ENCODE data around the gene NCOA1. TPM values are rescaled to one million over a fixed set of nuclear protein-coding genes. Genes with fewer than 3 reads are reported as not detected.

NCOA1 gene
- polyA plus RNA-seq, 1 of the 3 experiments (the other 2 are of a cell fraction), result 10.7 TPM

- WGBS (ENCODE audit: low lambda C conversion rate), result 100% methylated on average over 1 of the region's 1 CpG
- Histone ChIP-seq H3K4me3 (ENCODE audit: low read depth in 2 of 2, low read length in 1 of 2) (no peak overlapping the region), H3F3A (replicated peaks; ENCODE audit: insufficient read depth) (peaks cover 11% of the 10 kb centered on the region), H3K79me2 (ENCODE audit: insufficient read depth) (no peaks in the 10 kb centered on the region), H3K9me3 (no peaks in the 10 kb centered on the region), H3K4me1 (ENCODE audit: control insufficient read depth in 1 of 2, insufficient read depth in 2 of 2, low read depth in 1 of 2, low read length in 1 of 2) (peaks cover 0 to 23% of the 10 kb centered on the region in 2 experiments; a peak in 1 of 4 replicates), H3K9me2 (no peaks in the 10 kb centered on the region), H3K27ac (ENCODE audit: low read depth in 2 of 2, low read length in 1 of 2) (no peak overlapping the region), H3K4me2 (no peak overlapping the region), H3K9ac (no peak overlapping the region), H3K36me3 (replicated peaks in 1 of 2; ENCODE audit: control insufficient read depth in 1 of 2, insufficient read depth in 2 of 2, low read length in 1 of 2) (peaks cover 34 to 40% of the 10 kb centered on the region in 2 experiments), H2AFZ (ENCODE audit: low read depth) (no peak overlapping the region), H3K27me3 (ENCODE audit: insufficient read depth) (no peaks in the 10 kb centered on the region), H4K20me1 (ENCODE audit: insufficient read depth) (no peaks in the 10 kb centered on the region)
- peak; percentile 12; the same call in 1 of the 2 replicates for TF ChIP-seq FOSL2 (IDR thresholded peaks at IDR 0.05; ENCODE audit: borderline replicate concordance, low read depth)
- no peak for TF ChIP-seq CHD2 (IDR thresholded peaks at IDR 0.05; ENCODE audit: low read length, partially characterized antibody)
- CTCF ChIA-PET, result no interaction called here
- POLR2A ChIA-PET, result no interaction called here
- DNase-seq, result no peak
Measured at GRCh38 chr2:24731923-24732322, 240.9 kb downstream of the NCOA1 start.

- 93% methylated on average over 2 of the region's 2 CpGs for WGBS (ENCODE audit: low lambda C conversion rate)
- POLR2A ChIA-PET, result interaction anchor here (0.6 kb wide), 1 partner anchor 25 kb away, joined by 4 read pairs; no protein-coding TSS in a partner anchor
Measured at GRCh38 chr2:24734741-24735140, 243.7 kb downstream of the NCOA1 start.

DNA sequence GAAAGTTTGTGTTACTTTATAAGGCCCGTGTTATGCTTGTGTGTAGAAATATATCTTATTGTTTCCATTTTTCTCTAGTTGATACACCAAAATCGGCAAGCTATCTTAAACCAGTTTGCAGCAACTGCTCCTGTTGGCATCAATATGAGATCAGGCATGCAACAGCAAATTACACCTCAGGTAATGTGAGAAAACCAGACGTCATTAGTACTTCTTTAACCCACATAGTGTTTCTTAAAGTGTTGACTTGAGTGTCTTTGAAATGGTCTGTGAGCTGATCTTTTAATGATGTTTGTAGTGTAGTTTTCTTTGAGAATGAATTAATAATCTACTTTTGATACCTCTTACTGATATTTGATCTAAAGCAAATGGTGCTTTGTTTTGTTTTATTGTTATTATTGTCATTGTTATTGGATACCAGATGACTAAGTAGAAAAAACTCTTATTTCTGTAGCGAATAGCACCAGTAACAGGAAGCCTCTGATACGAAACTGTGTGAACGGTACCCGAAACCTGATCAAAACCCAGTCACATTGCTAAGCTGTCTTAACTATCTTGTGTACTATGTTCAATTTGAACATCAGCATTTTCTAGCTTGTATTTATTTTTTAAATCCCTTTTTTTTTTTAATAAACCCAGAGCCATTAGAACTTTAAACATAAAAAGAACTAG, 248.4 kb downstream of the NCOA1 start:
- Histone ChIP-seq H2AFZ (ENCODE audit: low read depth) (no peak overlapping the region), H3K4me3 (ENCODE audit: low read depth in 2 of 2, low read length in 1 of 2) (no peak overlapping the region), H3K36me3 (replicated peaks in 1 of 2; ENCODE audit: control insufficient read depth in 1 of 2, insufficient read depth in 2 of 2, low read length in 1 of 2) (peaks cover 21 to 23% of the 10 kb centered on the region in 2 experiments), H3K4me1 (ENCODE audit: control insufficient read depth in 1 of 2, insufficient read depth in 2 of 2, low read depth in 1 of 2, low read length in 1 of 2) (peaks cover 0 to 9% of the 10 kb centered on the region in 2 experiments; a peak in 2 of 4 replicates), H3K4me2 (no peak overlapping the region), H3K79me2 (ENCODE audit: insufficient read depth) (no peaks in the 10 kb centered on the region), H3K9ac (no peak overlapping the region), H3K27ac (ENCODE audit: low read depth in 2 of 2, low read length in 1 of 2) (no peak overlapping the region), H3K9me3 (no peaks in the 10 kb centered on the region), H3K27me3 (ENCODE audit: insufficient read depth) (no peaks in the 10 kb centered on the region), H4K20me1 (ENCODE audit: insufficient read depth) (no peaks in the 10 kb centered on the region), H3K9me2 (no peaks in the 10 kb centered on the region), H3F3A (replicated peaks; ENCODE audit: insufficient read depth) (no peaks in the 10 kb centered on the region)
- TF ChIP-seq CHD2 (IDR thresholded peaks at IDR 0.05; ENCODE audit: low read length, partially characterized antibody) (no peak), RXRA (IDR thresholded peaks at IDR 0.05; ENCODE audit: borderline replicate concordance, low read depth) (no peak), SIN3A (IDR thresholded peaks at IDR 0.05; ENCODE audit: borderline replicate concordance, low read depth, low read length) (no peak), TEAD4 (IDR thresholded peaks at IDR 0.05; ENCODE audit: borderline replicate concordance, insufficient read depth) (no peak), YY1 (IDR thresholded peaks at IDR 0.05; ENCODE audit: low read depth) (no peak), NFIC (IDR thresholded peaks at IDR 0.05; ENCODE audit: borderline replicate concordance) (no peak), EP300 (IDR thresholded peaks at IDR 0.05; ENCODE audit: borderline replicate concordance in 1 of 2, low read depth in 1 of 2, low read length in 1 of 2) (no peak), MXI1 (IDR thresholded peaks at IDR 0.05; ENCODE audit: low read depth, low read length) (no peak), TAF1 (IDR thresholded peaks at IDR 0.05; ENCODE audit: borderline replicate concordance, low read depth, low read length) (no peak), USF1 (IDR thresholded peaks at IDR 0.05; ENCODE audit: borderline replicate concordance, low read depth) (no peak), FOSL2 (IDR thresholded peaks at IDR 0.05; ENCODE audit: borderline replicate concordance, low read depth) (no peak), NRF1 (IDR thresholded peaks at IDR 0.05; ENCODE audit: low read depth, low read length) (no peak)
- TF ChIP-seq, protein P1, sequence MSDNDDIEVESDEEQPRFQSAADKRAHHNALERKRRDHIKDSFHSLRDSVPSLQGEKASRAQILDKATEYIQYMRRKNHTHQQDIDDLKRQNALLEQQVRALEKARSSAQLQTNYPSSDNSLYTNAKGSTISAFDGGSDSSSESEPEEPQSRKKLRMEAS (IDR thresholded peaks at IDR 0.05; ENCODE audit: low read depth), result no peak
- ChIA-PET CTCF (interaction anchor here (1.0 to 1.6 kb wide), 2 partner anchors 53 to 88 kb away, joined by 3 read pairs; no protein-coding TSS in a partner anchor), POLR2A (no interaction called here)
- DNase-seq, result no peak
- WGBS (ENCODE audit: low lambda C conversion rate), result 91% methylated on average over 7 of the region's 7 CpGs

More at GRCh38 chr2:24734741-24735140, 243.7 kb downstream of the NCOA1 start:
- H2AFZ ChIP-seq (ENCODE audit: low read depth), result no peak overlapping the region
- no peak overlapping the region for H3K9ac ChIP-seq
- DNase-seq, result no peak
- no peak overlapping the region for H3K4me3 ChIP-seq (ENCODE audit: low read depth in 2 of 2, low read length in 1 of 2)
- peaks cover 8 to 16% of the 10 kb centered on the region in 2 experiments for H3K36me3 ChIP-seq (replicated peaks in 1 of 2; ENCODE audit: control insufficient read depth in 1 of 2, insufficient read depth in 2 of 2, low read length in 1 of 2)
- no peak overlapping the region for H3K4me2 ChIP-seq
- no peaks in the 10 kb centered on the region for H3K79me2 ChIP-seq (ENCODE audit: insufficient read depth)
- peaks cover 0 to 23% of the 10 kb centered on the region in 2 experiments; a peak in 1 of 4 replicates for H3K4me1 ChIP-seq (ENCODE audit: control insufficient read depth in 1 of 2, insufficient read depth in 2 of 2, low read depth in 1 of 2, low read length in 1 of 2)
- no peaks in the 10 kb centered on the region for H3K9me2 ChIP-seq
- no peaks in the 10 kb centered on the region for H3F3A ChIP-seq (replicated peaks; ENCODE audit: insufficient read depth)
- CTCF ChIA-PET, result no interaction called here
- no peak for TF ChIP-seq POLR2AphosphoS5 (IDR thresholded peaks at IDR 0.05; ENCODE audit: low read depth, low read length)
- TF ChIP-seq NRF1 (IDR thresholded peaks at IDR 0.05; ENCODE audit: low read depth, low read length), result no peak
- no peak for TF ChIP-seq TAF1 (IDR thresholded peaks at IDR 0.05; ENCODE audit: borderline replicate concordance, low read depth, low read length)
- TF ChIP-seq NFIC (IDR thresholded peaks at IDR 0.05; ENCODE audit: borderline replicate concordance), result no peak
- no peak for TF ChIP-seq FOXM1 (IDR thresholded peaks at IDR 0.05; ENCODE audit: low read depth)
- H4K20me1 ChIP-seq (ENCODE audit: insufficient read depth), result no peaks in the 10 kb centered on the region
- H3K9me3 ChIP-seq, result no peaks in the 10 kb centered on the region
- H3K27ac ChIP-seq (ENCODE audit: low read depth in 2 of 2, low read length in 1 of 2), result no peak overlapping the region
- H3K27me3 ChIP-seq (ENCODE audit: insufficient read depth), result no peaks in the 10 kb centered on the region
